Bone marrow (tissue), 2 donors: ENCODE results near the gene IRF1.
"Not testable (repeated sequence)": the region's sequence is repeated elsewhere in the genome, so short reads cannot be mapped to it uniquely, and the experiment has no call there.

Source experiments
- DNase-seq, 2 donors: peaks; one replicate each; lab custom pipeline; 2025; lab: John Stamatoyannopoulos, UW

IRF1 gene

GRCh38 chr5:132487095-132487428, 3.5 kb downstream of the IRF1 start:
- no peak for DNase-seq

- DNase-seq = no peak
Observed at GRCh38 chr5:132486318-132487094, 4.1 kb downstream of the IRF1 start.

- DNase-seq = peak in 1 of 2 donors; percentile 48
Observed at GRCh38 chr5:132485641-132486317, 4.8 kb downstream of the IRF1 start.

GRCh38 chr5:132484876-132485640, 5.5 kb downstream of the IRF1 start:
- DNase-seq = not testable (repeated sequence)

- no peak for DNase-seq
Observed at GRCh38 chr5:132484391-132484725, 6.2 kb downstream of the IRF1 start.

- no peak for DNase-seq
Observed at GRCh38 chr5:132483661-132484390, 6.7 kb downstream of the IRF1 start.

GRCh38 chr5:132483101-132483500, 7.5 kb downstream of the IRF1 start:
- no peak for DNase-seq

- no peak for DNase-seq
Observed at GRCh38 chr5:132481596-132482211, 8.9 kb downstream of the IRF1 start.

GRCh38 chr5:132480893-132481595, 9.5 kb downstream of the IRF1 start:
- DNase-seq = no peak

GRCh38 chr5:132480546-132480892, 10.1 kb downstream of the IRF1 start:
- no peak for DNase-seq

GRCh38 chr5:132480042-132480441, 10.5 kb downstream of the IRF1 start:
- DNase-seq = no peak

- no peak for DNase-seq
Observed at GRCh38 chr5:132479111-132479951, 11.2 kb downstream of the IRF1 start.

- no peak for DNase-seq
Observed at GRCh38 chr5:132478366-132478871, 12.2 kb downstream of the IRF1 start.

GRCh38 chr5:132477784-132478365, 12.7 kb downstream of the IRF1 start:
- no peak for DNase-seq

GRCh38 chr5:132476876-132477781, 13.4 kb downstream of the IRF1 start:
- no peak for DNase-seq

- no peak for DNase-seq
Observed at GRCh38 chr5:132475987-132476875, 14.3 kb downstream of the IRF1 start.

- DNase-seq = no peak
Observed at GRCh38 chr5:132475497-132475882, 15.1 kb downstream of the IRF1 start.
